HepG2 (cell line): ENCODE data around the gene CMKLR1. TPM values are rescaled to one million over a fixed set of nuclear protein-coding genes. Genes with fewer than 3 reads are reported as not detected.

Source experiments
- ELF4 ChIP-seq: sonication (generic); formaldehyde crosslinking; IDR thresholded peaks from 2 replicates; pipeline ENCODE4 v1.5.0; 2020; ENCODE audit warnings: missing genetic modification reagents, mild to moderate bottlenecking, moderate library complexity, borderline replicate concordance
- FOXP1 ChIP-seq, 2 experiments: fragments of 450-650 bp in 1 of 2; IDR thresholded peaks; 2 replicates each; pipeline ENCODE4 v1.6.1; 2017 to 2018; ENCODE audit warnings: antibody characterized with exemption in 1 of 2
- HIC2 ChIP-seq: sonication (generic); formaldehyde crosslinking; IDR thresholded peaks from 2 replicates; pipeline ENCODE4 v1.9.0; 2022; ENCODE audit warnings: low read depth, missing genetic modification reagents
- HOXA9 ChIP-seq: sonication (generic); formaldehyde crosslinking; IDR thresholded peaks from 2 replicates; pipeline ENCODE4 v1.8.1; 2022; ENCODE audit warnings: missing genetic modification reagents, mild to moderate bottlenecking, moderate library complexity, borderline replicate concordance
- MBD4 ChIP-seq: IDR thresholded peaks from 2 replicates; pipeline ENCODE4 v1.6.1; 2012; ENCODE audit warnings: low read length, inconsistent platforms, borderline replicate concordance
- NRL ChIP-seq: sonication (generic); formaldehyde crosslinking; IDR thresholded peaks from 2 replicates; pipeline ENCODE4 v1.5.0; 2020; ENCODE audit warnings: missing genetic modification reagents, mild to moderate bottlenecking, moderate library complexity, borderline replicate concordance
- RCOR2 ChIP-seq: IDR thresholded peaks from 2 replicates; pipeline ENCODE4 v1.6.1; 2016; ENCODE audit warnings: missing biosample characterization, missing genetic modification reagents
- SATB2 ChIP-seq: sonication (generic); formaldehyde crosslinking; IDR thresholded peaks from 2 replicates; pipeline ENCODE4 v1.5.0; 2020; ENCODE audit warnings: missing genetic modification reagents
- THAP11 ChIP-seq: IDR thresholded peaks from 2 replicates; pipeline ENCODE4 v1.6.1; 2016; ENCODE audit warnings: missing biosample characterization, missing genetic modification reagents
- ZBTB26 ChIP-seq: IDR thresholded peaks from 2 replicates; pipeline ENCODE4 v1.6.1; 2016; ENCODE audit warnings: missing compliant biosample characterization, missing genetic modification reagents, borderline replicate concordance
- ZKSCAN8 ChIP-seq: IDR thresholded peaks from 2 replicates; pipeline ENCODE4 v1.6.1; 2016; ENCODE audit warnings: borderline replicate concordance, missing genetic modification reagents, missing compliant biosample characterization
- ZNF142 ChIP-seq: sonication (generic); formaldehyde crosslinking; IDR thresholded peaks from 2 replicates; pipeline ENCODE4 v1.4.0; 2020; ENCODE audit warnings: missing genetic modification reagents
- ZNF264 ChIP-seq: sonication (generic); formaldehyde crosslinking; IDR thresholded peaks from 2 replicates; pipeline ENCODE4 v1.4.0; 2020; ENCODE audit warnings: missing genetic modification reagents
- ZNF703 ChIP-seq: sonication (generic); formaldehyde crosslinking; IDR thresholded peaks from 2 replicates; pipeline ENCODE4 v1.5.1; 2020; ENCODE audit warnings: missing genetic modification reagents, mild to moderate bottlenecking, moderate library complexity, borderline replicate concordance
- ZNF878 ChIP-seq: sonication (generic); formaldehyde crosslinking; IDR thresholded peaks from 2 replicates; pipeline ENCODE4 v1.8.1; 2023; ENCODE audit warnings: mild to moderate bottlenecking, missing genetic modification reagents, moderate library complexity
- polyA plus RNA-seq, 8 experiments: library from polyadenylated mRNA; depleted of rRNA in 3 of 8; stranded (reverse) in 7 of 8; unstranded in 1 of 8; fragments of >200 nt; fragmentation: Illumina TruSeq in 4 of 8; extraction: Trizol in 4 of 8; gene quantifications; 2 replicates each; pipeline versions ENCODE4 v1.2.1 to v1.2.3, GENCODE V29; 2011 to 2016; ENCODE audit warnings: low read depth in 4 of 8, missing spikeins in 1 of 8, mixed read lengths in 1 of 8; ENCODE audit not compliant: insufficient read depth in 1 of 8
- total RNA-seq, 5 experiments: library from RNA; depleted of rRNA; stranded (reverse); fragments of >200 nt; fragmentation: Illumina TruSeq; extraction: Trizol; gene quantifications; 2 replicates each; pipeline ENCODE4 v1.2.3, GENCODE V29; 2016; ENCODE audit warnings: low read depth in 1 of 5
- TF ChIP-seq, protein P1 (sequence below), 2 experiments: IDR thresholded peaks; 2 replicates each; pipeline ENCODE4 v1.6.1; 2011 to 2012; ENCODE audit warnings: low read length in 2 of 2, borderline replicate concordance in 1 of 2, low read depth in 1 of 2, mild to moderate bottlenecking in 1 of 2, moderate library complexity in 1 of 2

Gene CMKLR1
- total and polyA plus RNA-seq, 2 of the 13 experiments (the other 11 are each of a cell fraction or from before 2014, with no cell fraction given) = not detected

DNA sequence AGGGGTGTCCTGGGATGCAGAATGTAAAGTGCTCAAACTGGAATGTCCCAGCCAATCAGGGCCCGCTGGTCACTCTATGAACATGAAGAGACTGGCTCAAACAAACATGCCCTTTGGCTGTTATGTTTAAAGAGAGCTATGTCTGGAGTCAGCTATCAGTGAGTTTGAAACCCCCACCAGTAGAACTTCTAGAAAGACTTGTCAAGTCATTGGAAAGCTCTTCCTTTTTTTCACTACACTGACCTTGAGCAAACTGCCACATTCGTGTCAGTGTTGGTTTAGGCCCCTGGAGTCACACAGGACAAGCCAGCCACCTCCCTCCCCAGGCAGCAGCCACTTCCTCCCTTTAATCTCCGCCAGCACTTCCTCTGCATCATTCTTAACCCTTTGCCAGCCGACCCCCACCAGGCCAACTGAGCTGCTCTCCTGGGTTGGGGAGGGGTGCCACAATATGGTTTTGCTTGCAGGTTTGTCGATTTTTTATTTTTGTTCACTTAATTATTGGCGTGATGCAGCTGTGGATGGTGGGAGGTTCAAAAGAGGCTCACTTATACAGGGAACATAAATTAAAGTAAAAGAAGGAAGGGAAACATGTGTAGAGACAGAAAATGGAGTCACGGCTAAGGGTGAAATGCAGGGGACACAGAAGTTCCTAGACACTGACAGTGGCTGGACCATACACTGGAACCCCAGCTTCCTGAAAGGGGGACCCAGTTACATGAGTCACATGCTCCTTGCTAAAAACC lies 25.3 kb downstream of the CMKLR1 start (continued):
- TF ChIP-seq, protein P1, sequence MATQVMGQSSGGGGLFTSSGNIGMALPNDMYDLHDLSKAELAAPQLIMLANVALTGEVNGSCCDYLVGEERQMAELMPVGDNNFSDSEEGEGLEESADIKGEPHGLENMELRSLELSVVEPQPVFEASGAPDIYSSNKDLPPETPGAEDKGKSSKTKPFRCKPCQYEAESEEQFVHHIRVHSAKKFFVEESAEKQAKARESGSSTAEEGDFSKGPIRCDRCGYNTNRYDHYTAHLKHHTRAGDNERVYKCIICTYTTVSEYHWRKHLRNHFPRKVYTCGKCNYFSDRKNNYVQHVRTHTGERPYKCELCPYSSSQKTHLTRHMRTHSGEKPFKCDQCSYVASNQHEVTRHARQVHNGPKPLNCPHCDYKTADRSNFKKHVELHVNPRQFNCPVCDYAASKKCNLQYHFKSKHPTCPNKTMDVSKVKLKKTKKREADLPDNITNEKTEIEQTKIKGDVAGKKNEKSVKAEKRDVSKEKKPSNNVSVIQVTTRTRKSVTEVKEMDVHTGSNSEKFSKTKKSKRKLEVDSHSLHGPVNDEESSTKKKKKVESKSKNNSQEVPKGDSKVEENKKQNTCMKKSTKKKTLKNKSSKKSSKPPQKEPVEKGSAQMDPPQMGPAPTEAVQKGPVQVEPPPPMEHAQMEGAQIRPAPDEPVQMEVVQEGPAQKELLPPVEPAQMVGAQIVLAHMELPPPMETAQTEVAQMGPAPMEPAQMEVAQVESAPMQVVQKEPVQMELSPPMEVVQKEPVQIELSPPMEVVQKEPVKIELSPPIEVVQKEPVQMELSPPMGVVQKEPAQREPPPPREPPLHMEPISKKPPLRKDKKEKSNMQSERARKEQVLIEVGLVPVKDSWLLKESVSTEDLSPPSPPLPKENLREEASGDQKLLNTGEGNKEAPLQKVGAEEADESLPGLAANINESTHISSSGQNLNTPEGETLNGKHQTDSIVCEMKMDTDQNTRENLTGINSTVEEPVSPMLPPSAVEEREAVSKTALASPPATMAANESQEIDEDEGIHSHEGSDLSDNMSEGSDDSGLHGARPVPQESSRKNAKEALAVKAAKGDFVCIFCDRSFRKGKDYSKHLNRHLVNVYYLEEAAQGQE (IDR thresholded peaks at IDR 0.05; ENCODE audit: borderline replicate concordance in 1 of 2, low read depth in 1 of 2, low read length in 2 of 2) = no peak
- no peak for TF ChIP-seq MBD4
- peak; percentile 73 for TF ChIP-seq ELF4 (CRISPR knock-in tag)
- TF ChIP-seq ZNF703 (CRISPR knock-in tag) = no peak
- no peak for TF ChIP-seq FOXP1 (IDR thresholded peaks at IDR 0.05)
- 0 out of 2 replicates have a peak, but pooled peaks have one; percentile 43 for TF ChIP-seq FOXP1 (CRISPR knock-in tag; IDR thresholded peaks at IDR 0.05)
- no peak for TF ChIP-seq SATB2 (CRISPR knock-in tag)
- TF ChIP-seq HOXA9 (CRISPR knock-in tag) = no peak
- no peak for TF ChIP-seq ZNF878
- no peak for TF ChIP-seq NRL
- TF ChIP-seq HIC2 (CRISPR knock-in tag) = no peak
- peak; percentile 34; the same call in 1 of the 2 replicates for TF ChIP-seq RCOR2 (CRISPR knock-in tag)
- peak; percentile 36; the same call in 1 of the 2 replicates for TF ChIP-seq ZKSCAN8 (CRISPR knock-in tag)
- TF ChIP-seq ZBTB26 (CRISPR knock-in tag) = peak; percentile 97
- no peak for TF ChIP-seq ZNF142 (CRISPR knock-in tag)
- peak; percentile 42; the same call in 1 of the 2 replicates for TF ChIP-seq THAP11
- no peak for TF ChIP-seq ZNF264
